Endodermal cell (in vitro differentiated cells): ENCODE data around the gene MYO7B. TPM values are rescaled to one million over a fixed set of nuclear protein-coding genes. Genes with fewer than 3 reads are reported as not detected.
A peak's percentile ranks its signal among the peaks of the same experiment; 100 is the strongest.

Experiments used
- DNase-seq: peaks from one replicate; pipeline ENCODE4 v3.0.0-alpha.2; 2017
- H3K27ac ChIP-seq: 2 replicates; pipeline ENCODE4 v1.5.1; 2013; ENCODE audit warnings: mild to moderate bottlenecking, low read depth, low read length, moderate library complexity
- H3K27me3 ChIP-seq: 2 replicates; pipeline ENCODE4 v1.6.1; 2013; ENCODE audit warnings: mild to moderate bottlenecking, low read length, moderate library complexity; ENCODE audit not compliant: insufficient read depth, control insufficient read depth, poor library complexity, severe bottlenecking
- H3K36me3 ChIP-seq: 2 replicates; pipeline ENCODE4 v1.7.0; 2013; ENCODE audit warnings: mild to moderate bottlenecking, low read length, moderate library complexity; ENCODE audit not compliant: control insufficient read depth, insufficient read depth
- H3K4me1 ChIP-seq: one replicate; pipeline ENCODE4 v1.7.0; 2013; ENCODE audit warnings: low read length; ENCODE audit not compliant: control insufficient read depth, insufficient read depth
- H3K4me3 ChIP-seq: 2 replicates; pipeline ENCODE4 v1.5.1; 2013; ENCODE audit warnings: mild to moderate bottlenecking, low read length, moderate library complexity
- H3K9ac ChIP-seq: 2 replicates; pipeline ENCODE4 v1.6.1; 2013; ENCODE audit warnings: mild to moderate bottlenecking, low read length, moderate library complexity; ENCODE audit not compliant: poor library complexity, severe bottlenecking; ENCODE audit errors: extremely low read depth
- H3K9me3 ChIP-seq: 2 replicates; pipeline ENCODE4 v1.6.1; 2013; ENCODE audit warnings: mild to moderate bottlenecking, low read length, moderate library complexity; ENCODE audit not compliant: control insufficient read depth
- H3K27ac Mint-ChIP-seq: 2 replicates; pipeline ENCODE4 v1.8.0; 2020; ENCODE audit warnings: mixed read lengths
- H3K27me3 Mint-ChIP-seq: 2 replicates; pipeline ENCODE4 v1.8.0; 2021; ENCODE audit warnings: mild to moderate bottlenecking, mixed read lengths; ENCODE audit not compliant: insufficient read depth
- H3K36me3 Mint-ChIP-seq: 2 replicates; pipeline ENCODE4 v1.8.0; 2020; ENCODE audit warnings: low read depth, mixed read lengths
- H3K4me1 Mint-ChIP-seq: 2 replicates; pipeline ENCODE4 v1.8.0; 2020; ENCODE audit warnings: mixed read lengths
- H3K4me3 Mint-ChIP-seq: 2 replicates; pipeline ENCODE4 v1.8.0; 2020; ENCODE audit warnings: mild to moderate bottlenecking, moderate library complexity, mixed read lengths
- H3K9me3 Mint-ChIP-seq: 2 replicates; pipeline ENCODE4 v1.8.0; 2020; ENCODE audit warnings: mild to moderate bottlenecking, mixed read lengths
- CTCF ChIP-seq: fragments of 200-600 bp; sonication (generic); conservative IDR thresholded peaks from 2 replicates; pipeline ENCODE4 v1.5.0; 2021; ENCODE audit warnings: antibody characterized with exemption, mild to moderate bottlenecking
- WGBS, 2 experiments: methylation state at CpG; one replicate each; pipeline versions ENCODE4 v1.1.5 to v1.1.7; 2013; ENCODE audit warnings: missing lambda C conversion rate in 2 of 2, mixed read lengths in 1 of 2; ENCODE audit not compliant: insufficient coverage in 1 of 2, insufficient read length in 1 of 2; 5-methylcytosine and 5-hydroxymethylcytosine counted together
- total RNA-seq, 2 donors: library from RNA; stranded (reverse); fragmentation: NEBNext Ultra II Directional in 1 of 2; extraction: Animal tissue kit (Norgen Biotek cat#: 25700) in 1 of 2; gene quantifications; 2 replicates in 1 of 2; 3 replicates in 1 of 2; pipeline ENCODE4 v1.2.1, GENCODE V29; 2021

The MYO7B gene
- total RNA-seq, 2 donors from 2014 or later, result 0.11 TPM; not detected in 1

GRCh38 chr2:127615511-127616166, 80.2 kb downstream of the MYO7B start:
- H3K27me3 Mint-ChIP-seq, result peaks cover 4% of the 10 kb centered on the region
- no peak overlapping the region for H3K4me3 ChIP-seq
- H3K36me3 ChIP-seq, result no peaks in the 10 kb centered on the region
- H3K4me1 ChIP-seq, result no peaks in the 10 kb centered on the region
- H3K36me3 Mint-ChIP-seq, result no peaks in the 10 kb centered on the region
- H3K27me3 ChIP-seq, result no peaks in the 10 kb centered on the region
- H3K9me3 ChIP-seq, result peaks cover 15% of the 10 kb centered on the region
- H3K27ac Mint-ChIP-seq, result no peak overlapping the region
- no peak overlapping the region for H3K27ac ChIP-seq
- peak; percentile 26 for DNase-seq
- peaks cover 12% of the 10 kb centered on the region for H3K4me1 Mint-ChIP-seq
- no peak overlapping the region for H3K9ac ChIP-seq
- H3K4me3 Mint-ChIP-seq, result no peak overlapping the region
- H3K9me3 Mint-ChIP-seq, result peaks cover 14% of the 10 kb centered on the region
- TF ChIP-seq CTCF, result no peak
- 92 to 94% methylated on average over 17 to 18 of the region's 18 CpGs for WGBS, 2 experiments

- TF ChIP-seq CTCF, result no peak
- Histone ChIP-seq H3K4me1 (no peaks in the 10 kb centered on the region), H3K27ac (no peak overlapping the region), H3K9me3 (peaks cover 4% of the 10 kb centered on the region), H3K9ac (no peak overlapping the region), H3K36me3 (no peaks in the 10 kb centered on the region), H3K4me3 (no peak overlapping the region), H3K27me3 (no peaks in the 10 kb centered on the region)
- H3K27me3 Mint-ChIP-seq, result peaks cover 3% of the 10 kb centered on the region
- no peaks in the 10 kb centered on the region for H3K36me3 Mint-ChIP-seq
- no peak overlapping the region for H3K4me3 Mint-ChIP-seq
- peaks cover 12% of the 10 kb centered on the region for H3K4me1 Mint-ChIP-seq
- peak; percentile 22 for DNase-seq
- H3K9me3 Mint-ChIP-seq, result peaks cover 7% of the 10 kb centered on the region
- no peak overlapping the region for H3K27ac Mint-ChIP-seq
- WGBS, 2 experiments, result 72 to 81% methylated on average over 4 to 7 of the region's 7 CpGs
These were observed 83.2 kb downstream of the MYO7B start for GRCh38 chr2:127618551-127619202.

DNA sequence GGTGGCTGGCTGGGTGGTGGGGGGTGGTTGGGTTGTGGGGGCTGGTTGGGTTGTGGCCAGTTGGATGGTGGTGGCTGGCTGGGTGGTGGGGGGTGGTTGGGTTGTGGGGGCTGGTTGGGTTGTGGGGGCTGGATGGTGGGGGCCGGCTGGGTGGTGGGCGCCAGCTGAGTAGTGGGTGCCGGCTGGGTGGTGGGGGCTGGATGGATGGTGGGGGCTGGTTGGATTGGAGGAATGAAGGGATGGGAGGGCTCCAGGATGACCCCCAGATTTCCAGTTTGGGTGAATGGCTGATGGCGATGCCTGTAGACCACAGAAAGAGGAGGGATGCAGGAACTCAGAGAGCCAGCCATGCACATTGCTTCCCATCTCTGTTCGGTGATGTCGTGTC, 83.7 kb downstream of the MYO7B start:
- no peak for TF ChIP-seq CTCF
- H3K9me3 ChIP-seq, result no peaks in the 10 kb centered on the region
- Mint-ChIP-seq H3K4me1 (peaks cover 12% of the 10 kb centered on the region), H3K27ac (no peak overlapping the region), H3K27me3 (peaks cover 3% of the 10 kb centered on the region), H3K36me3 (no peaks in the 10 kb centered on the region), H3K9me3 (peaks cover 2% of the 10 kb centered on the region), H3K4me3 (no peak overlapping the region)
- H3K36me3 ChIP-seq, result no peaks in the 10 kb centered on the region
- 94 to 98% methylated on average over 3 to 5 of the region's 6 CpGs for WGBS, 2 experiments
- H3K27ac ChIP-seq, result no peak overlapping the region
- no peaks in the 10 kb centered on the region for H3K27me3 ChIP-seq
- peak; percentile 11 for DNase-seq
- no peaks in the 10 kb centered on the region for H3K4me1 ChIP-seq
- H3K4me3 ChIP-seq, result no peak overlapping the region
- no peak overlapping the region for H3K9ac ChIP-seq
